Endometrial microvascular endothelial cells (primary cell): Measurements from ENCODE around the gene PRMT6. TPM values are rescaled to one million over a fixed set of nuclear protein-coding genes. Genes with fewer than 3 reads are reported as not detected.
"Not testable (repeated sequence)": the region's sequence is repeated elsewhere in the genome, so short reads cannot be mapped to it uniquely, and the experiment has no call there.

ENCODE experiments used
- in situ Hi-C: cut with HindIII; loops from 2 replicates; pipeline ENCODE4 v1.10.0; 2017; ENCODE audit warnings: low sequenced_read_pairs, low pct_unique_long_range_greater_than_20kb; ENCODE audit errors: inconsistent ontology term
- total RNA-seq: library from RNA; depleted of rRNA; stranded (reverse); fragments of >200 nt; gene quantifications from one replicate; pipeline ENCODE4 v1.2.3, GENCODE V29; 2015; ENCODE audit errors: inconsistent ontology term

PRMT6 gene
- total RNA-seq, 1 donor from 2014 or later, result 36.1 TPM

GRCh38 chr1:107081102-107081501, 24.6 kb downstream of the PRMT6 start:
- in situ Hi-C loops, result no loop called here

GRCh38 chr1:107091418-107091817, 34.9 kb downstream of the PRMT6 start:
- in situ Hi-C loops, result no loop called here

GRCh38 chr1:107093395-107093794, 36.9 kb downstream of the PRMT6 start:
- in situ Hi-C loops, result not testable (repeated sequence)

- in situ Hi-C loops, result no loop called here
Observed at GRCh38 chr1:107095647-107096046, 39.2 kb downstream of the PRMT6 start.

GRCh38 chr1:107096690-107097089, 40.2 kb downstream of the PRMT6 start:
- in situ Hi-C loops, result no loop called here

- in situ Hi-C loops, result no loop called here
Observed at GRCh38 chr1:107098961-107099360, 42.5 kb downstream of the PRMT6 start.

GRCh38 chr1:107100331-107100984, 44.0 kb downstream of the PRMT6 start:
- in situ Hi-C loops, result no loop called here

GRCh38 chr1:107105914-107106313, 49.4 kb downstream of the PRMT6 start:
- in situ Hi-C loops, result no loop called here

Other genes starting within 250 kb of the PRMT6 start
- not detected for gene NTNG1, start 84.4 kb downstream of the PRMT6 start, total RNA-seq